Measurements from ENCODE around the gene ASTN2. TPM values are rescaled to one million over a fixed set of nuclear protein-coding genes. Genes with fewer than 3 reads are reported as not detected.

Gene ASTN2
- polyA plus RNA-seq, 2 of the 4 experiments (the other 2 are of a cell fraction): 5.8 to 11.6 TPM

GRCh38 chr9:116504893-116505480 lies 909.9 kb downstream of the ASTN2 start:
- CTCF ChIA-PET: interaction anchor here (1.1 to 1.7 kb wide), 3 partner anchors 8 to 156 kb away, joined by 3 to 6 read pairs (median 6); no protein-coding TSS in a partner anchor

GRCh38 chr9:116504081-116504480 lies 910.8 kb downstream of the ASTN2 start:
- H3K4me3 ChIP-seq: no peak overlapping the region
- ChIA-PET CTCF (interaction anchor here (1.7 kb wide), 1 partner anchor 9 kb away, joined by 6 read pairs; no protein-coding TSS in a partner anchor), POLR2A (no interaction called here)

More at GRCh38 chr9:116504893-116505480, 909.9 kb downstream of the ASTN2 start:
- peak; percentile 61 for FAIRE-seq
- DNase-seq (ENCODE audit: low read depth in 1 of 2, low spot score in 1 of 2): no peak
- H3K9me3 ChIP-seq: no peaks in the 10 kb centered on the region
- 89% methylated on average over 5 of the region's 5 CpGs for WGBS (ENCODE audit: missing lambda C conversion rate)
- H3K4me1 ChIP-seq: peaks cover 50% of the 10 kb centered on the region
- POLR2A ChIA-PET: interaction anchor here (0.6 kb wide), 1 partner anchor 188 kb away, joined by 5 read pairs; no protein-coding TSS in a partner anchor
- H3K4me2 ChIP-seq: peak overlapping the region; percentile 20; the same call in 1 of the 3 replicates
- H3K4me3 ChIP-seq: no peak overlapping the region
- no peak for ATAC-seq
- peak overlapping the region in 1 of 2 experiments; percentile 38; a peak in 3 of 6 replicates for H3K27ac ChIP-seq
- TF ChIP-seq RFX5 (IDR thresholded peaks at IDR 0.05) (no peak), CEBPB (IDR thresholded peaks at IDR 0.05) (peak; percentile 86 to 88)

DNA sequence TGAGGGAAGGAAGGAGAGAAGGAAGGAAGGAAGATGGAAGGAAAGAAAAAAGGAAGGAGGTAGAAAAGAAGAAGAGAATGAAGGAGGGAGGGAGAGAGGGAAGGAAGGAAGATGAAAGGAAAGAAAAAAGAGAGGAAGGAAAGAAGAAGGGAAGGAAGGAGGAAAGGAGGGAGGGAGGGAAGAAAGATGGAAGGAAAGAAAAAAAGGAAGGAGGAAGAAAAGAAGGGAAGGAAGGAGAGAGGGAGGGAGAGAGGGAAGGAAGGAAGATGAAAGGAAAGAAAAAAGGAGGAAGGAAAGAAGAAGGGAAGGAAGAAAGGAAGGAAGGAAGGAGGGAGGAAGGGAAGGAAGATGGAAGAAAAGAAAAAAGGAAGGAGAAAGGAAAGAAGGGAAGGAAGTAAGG lies 912.1 kb downstream of the ASTN2 start:
- FAIRE-seq (no peak), DNase-seq (ENCODE audit: low read depth in 1 of 2, low spot score in 1 of 2) (no peak), ATAC-seq (no peak)
- H3K27ac ChIP-seq: peak overlapping the region; percentile 74 to 90
- H3K4me1 ChIP-seq: peaks cover 66% of the 10 kb centered on the region
- ChIA-PET POLR2A (no interaction called here), CTCF (interaction anchor here (1.0 to 1.2 kb wide), 2 partner anchors 11 to 69 kb away, joined by 3 to 4 read pairs; no protein-coding TSS in a partner anchor)
- TF ChIP-seq HEYL (CRISPR knock-in tag; IDR thresholded peaks at IDR 0.05) (no peak), ZFP36 (IDR thresholded peaks at IDR 0.05; ENCODE audit: borderline replicate concordance, partially characterized antibody) (no peak), FOSB (CRISPR knock-in tag; IDR thresholded peaks at IDR 0.05) (no peak), NFE2L2 (conservative IDR thresholded peaks at IDR 0.05; ENCODE audit: low read length) (no peak), SREBF2 (IDR thresholded peaks at IDR 0.05) (no peak), TFCP2L1 (CRISPR knock-in tag; IDR thresholded peaks at IDR 0.05) (no peak), RFX5 (IDR thresholded peaks at IDR 0.05) (no peak), EP300 (IDR thresholded peaks at IDR 0.05) (no peak), ZSCAN20 (CRISPR knock-in tag; IDR thresholded peaks at IDR 0.05) (no peak), JUN (IDR thresholded peaks at IDR 0.05) (no peak), NR3C1 (IDR thresholded peaks at IDR 0.05) (no peak), SMC3 (IDR thresholded peaks at IDR 0.05) (no peak), HOXA7 (CRISPR knock-in tag; IDR thresholded peaks at IDR 0.05) (no peak), KDM1A (IDR thresholded peaks at IDR 0.05; ENCODE audit: low read depth) (no peak), RCOR1 (IDR thresholded peaks at IDR 0.05; ENCODE audit: low read depth, low read length) (no peak)
- TF ChIP-seq, protein P1, sequence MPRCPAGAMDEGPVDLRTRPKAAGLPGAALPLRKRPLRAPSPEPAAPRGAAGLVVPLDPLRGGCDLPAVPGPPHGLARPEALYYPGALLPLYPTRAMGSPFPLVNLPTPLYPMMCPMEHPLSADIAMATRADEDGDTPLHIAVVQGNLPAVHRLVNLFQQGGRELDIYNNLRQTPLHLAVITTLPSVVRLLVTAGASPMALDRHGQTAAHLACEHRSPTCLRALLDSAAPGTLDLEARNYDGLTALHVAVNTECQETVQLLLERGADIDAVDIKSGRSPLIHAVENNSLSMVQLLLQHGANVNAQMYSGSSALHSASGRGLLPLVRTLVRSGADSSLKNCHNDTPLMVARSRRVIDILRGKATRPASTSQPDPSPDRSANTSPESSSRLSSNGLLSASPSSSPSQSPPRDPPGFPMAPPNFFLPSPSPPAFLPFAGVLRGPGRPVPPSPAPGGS (IDR thresholded peaks at IDR 0.05): no peak
- TF ChIP-seq, protein P2, sequence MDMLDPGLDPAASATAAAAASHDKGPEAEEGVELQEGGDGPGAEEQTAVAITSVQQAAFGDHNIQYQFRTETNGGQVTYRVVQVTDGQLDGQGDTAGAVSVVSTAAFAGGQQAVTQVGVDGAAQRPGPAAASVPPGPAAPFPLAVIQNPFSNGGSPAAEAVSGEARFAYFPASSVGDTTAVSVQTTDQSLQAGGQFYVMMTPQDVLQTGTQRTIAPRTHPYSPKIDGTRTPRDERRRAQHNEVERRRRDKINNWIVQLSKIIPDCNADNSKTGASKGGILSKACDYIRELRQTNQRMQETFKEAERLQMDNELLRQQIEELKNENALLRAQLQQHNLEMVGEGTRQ (IDR thresholded peaks at IDR 0.05): no peak
- TF ChIP-seq, protein P3, sequence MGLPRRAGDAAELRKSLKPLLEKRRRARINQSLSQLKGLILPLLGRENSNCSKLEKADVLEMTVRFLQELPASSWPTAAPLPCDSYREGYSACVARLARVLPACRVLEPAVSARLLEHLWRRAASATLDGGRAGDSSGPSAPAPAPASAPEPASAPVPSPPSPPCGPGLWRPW (IDR thresholded peaks at IDR 0.05): no peak
- no peak overlapping the region; the same call in 2 of the 3 replicates for H3K4me2 ChIP-seq
- H3K9me3 ChIP-seq: no peaks in the 10 kb centered on the region
- H3K4me3 ChIP-seq: no peak overlapping the region

More at GRCh38 chr9:116504081-116504480, 910.8 kb downstream of the ASTN2 start:
- DNase-seq (ENCODE audit: low read depth in 1 of 2, low spot score in 1 of 2) (no peak), FAIRE-seq (no peak), ATAC-seq (no peak)
- TF ChIP-seq ZSCAN20 (CRISPR knock-in tag; IDR thresholded peaks at IDR 0.05) (no peak), ZFP36 (IDR thresholded peaks at IDR 0.05; ENCODE audit: borderline replicate concordance, partially characterized antibody) (no peak), RARB (CRISPR knock-in tag; IDR thresholded peaks at IDR 0.05) (no peak), CBX2 (IDR thresholded peaks at IDR 0.05; ENCODE audit: borderline replicate concordance, low read depth) (no peak), MYC (IDR thresholded peaks at IDR 0.05; ENCODE audit: borderline replicate concordance, low read length) (no peak), HOXB13 (CRISPR knock-in tag; IDR thresholded peaks at IDR 0.05; ENCODE audit: low read depth) (no peak), NR3C1 (IDR thresholded peaks at IDR 0.05) (no peak), HEYL (CRISPR knock-in tag; IDR thresholded peaks at IDR 0.05) (no peak), NPAS2 (CRISPR knock-in tag; IDR thresholded peaks at IDR 0.05; ENCODE audit: borderline replicate concordance) (no peak), CBX8 (IDR thresholded peaks at IDR 0.05) (no peak), CHD2 (IDR thresholded peaks at IDR 0.05; ENCODE audit: low read length, partially characterized antibody) (no peak), FOSB (CRISPR knock-in tag; IDR thresholded peaks at IDR 0.05) (no peak), ZNF302 (CRISPR knock-in tag; IDR thresholded peaks at IDR 0.05) (no peak), RFX5 (IDR thresholded peaks at IDR 0.05) (no peak)
- TF ChIP-seq, protein P4, sequence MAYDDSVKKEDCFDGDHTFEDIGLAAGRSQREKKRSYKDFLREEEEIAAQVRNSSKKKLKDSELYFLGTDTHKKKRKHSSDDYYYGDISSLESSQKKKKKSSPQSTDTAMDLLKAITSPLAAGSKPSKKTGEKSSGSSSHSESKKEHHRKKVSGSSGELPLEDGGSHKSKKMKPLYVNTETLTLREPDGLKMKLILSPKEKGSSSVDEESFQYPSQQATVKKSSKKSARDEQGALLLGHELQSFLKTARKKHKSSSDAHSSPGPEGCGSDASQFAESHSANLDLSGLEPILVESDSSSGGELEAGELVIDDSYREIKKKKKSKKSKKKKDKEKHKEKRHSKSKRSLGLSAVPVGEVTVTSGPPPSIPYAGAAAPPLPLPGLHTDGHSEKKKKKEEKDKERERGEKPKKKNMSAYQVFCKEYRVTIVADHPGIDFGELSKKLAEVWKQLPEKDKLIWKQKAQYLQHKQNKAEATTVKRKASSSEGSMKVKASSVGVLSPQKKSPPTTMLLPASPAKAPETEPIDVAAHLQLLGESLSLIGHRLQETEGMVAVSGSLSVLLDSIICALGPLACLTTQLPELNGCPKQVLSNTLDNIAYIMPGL (CRISPR knock-in tag; IDR thresholded peaks at IDR 0.05; ENCODE audit: borderline replicate concordance): no peak
- H3K9me3 ChIP-seq: no peaks in the 10 kb centered on the region
- 96% methylated on average over 3 of the region's 3 CpGs for WGBS (ENCODE audit: missing lambda C conversion rate)
- H3K4me2 ChIP-seq: no peak overlapping the region
- peaks cover 59% of the 10 kb centered on the region for H3K4me1 ChIP-seq
- H3K27ac ChIP-seq: peak overlapping the region; percentile 15 to 74; a peak in 3 of 6 replicates
